Measurements from ENCODE around the gene TRPC1.

The TRPC1 gene

GRCh38 chr3:142818651-142819050, 94.8 kb downstream of the TRPC1 start:
- no peak overlapping the region for H3K4me3 ChIP-seq (replicated peaks; ENCODE audit: low read depth, low read length)
- TF ChIP-seq CTCF (IDR thresholded peaks at IDR 0.05; ENCODE audit: low read length, missing control alignments) = no peak
- no peak for DNase-seq (ENCODE audit: low read depth)

GRCh38 chr3:142819179-142819578, 95.3 kb downstream of the TRPC1 start:
- no peak for DNase-seq (ENCODE audit: low read depth)
- no peak overlapping the region for H3K4me3 ChIP-seq (replicated peaks; ENCODE audit: low read depth, low read length)
- no peak for TF ChIP-seq CTCF (IDR thresholded peaks at IDR 0.05; ENCODE audit: low read length, missing control alignments)

- peak; percentile 98 for TF ChIP-seq CTCF (IDR thresholded peaks at IDR 0.05; ENCODE audit: low read length, missing control alignments)
- H3K4me3 ChIP-seq (replicated peaks; ENCODE audit: low read depth, low read length) = no peak overlapping the region
- peak; percentile 87 for DNase-seq (ENCODE audit: low read depth)
Observed at GRCh38 chr3:142828703-142829305, 105.0 kb downstream of the TRPC1 start.

- no peak overlapping the region for H3K4me3 ChIP-seq (replicated peaks; ENCODE audit: low read depth, low read length)
- TF ChIP-seq CTCF (IDR thresholded peaks at IDR 0.05; ENCODE audit: low read length, missing control alignments) = no peak
- no peak for DNase-seq (ENCODE audit: low read depth)
Observed at GRCh38 chr3:142837526-142837925, 113.7 kb downstream of the TRPC1 start.

GRCh38 chr3:142839831-142840230, 116.0 kb downstream of the TRPC1 start:
- DNase-seq (ENCODE audit: low read depth) = no peak
- H3K4me3 ChIP-seq (replicated peaks; ENCODE audit: low read depth, low read length) = no peak overlapping the region
- no peak for TF ChIP-seq CTCF (IDR thresholded peaks at IDR 0.05; ENCODE audit: low read length, missing control alignments)

- peak; percentile 67 for TF ChIP-seq CTCF (IDR thresholded peaks at IDR 0.05; ENCODE audit: low read length, missing control alignments)
- DNase-seq (ENCODE audit: low read depth) = peak; percentile 51
- no peak overlapping the region for H3K4me3 ChIP-seq (replicated peaks; ENCODE audit: low read depth, low read length)
Observed at GRCh38 chr3:142844339-142844977, 120.6 kb downstream of the TRPC1 start.
